Omental fat pad (tissue), 4 donors: ENCODE data around the gene CCDC85C. TPM values are rescaled to one million over a fixed set of nuclear protein-coding genes. Genes with fewer than 3 reads are reported as not detected.

ENCODE experiments used
- ATAC-seq: fragments of 150-250 bp; one replicate; pipeline ENCODE4 v1.9.1; 2016; ENCODE audit warnings: mild to moderate bottlenecking, moderate library complexity; ENCODE audit not compliant: low FRiP score
- DNase-seq: peaks from one replicate; pipeline ENCODE4 v3.0.0-alpha.2; 2019; ENCODE audit warnings: low spot score
- CTCF ChIP-seq, 3 donors: fragments of 450-650 bp; IDR thresholded peaks; one replicate each; pipeline ENCODE4 v1.5.1; 2016 to 2017; ENCODE audit warnings: antibody characterized with exemption in 3 of 3, mild to moderate bottlenecking in 3 of 3, moderate library complexity in 2 of 3
- total RNA-seq, 4 donors: library from RNA; depleted of rRNA; stranded (reverse); fragments of >200 nt; gene quantifications; one replicate each; pipeline ENCODE4 v1.1.0, GENCODE V29; 2016

The CCDC85C gene
- total RNA-seq, 4 donors from 2014 or later: 3.3 to 17.7 (median 8.3) TPM

- DNase-seq: no peak
- ATAC-seq: no peak
- TF ChIP-seq CTCF (IDR thresholded peaks at IDR 0.05): no peak
These were observed 63.6 kb downstream of the CCDC85C start for GRCh38 chr14:99540196-99541032.

GRCh38 chr14:99539491-99539890 is 64.5 kb downstream of the CCDC85C start:
- no peak for ATAC-seq
- no peak for DNase-seq
- no peak for TF ChIP-seq CTCF (IDR thresholded peaks at IDR 0.05)

- ATAC-seq (no peak), DNase-seq (no peak)
- TF ChIP-seq CTCF (IDR thresholded peaks at IDR 0.05): no peak
These were observed 65.3 kb downstream of the CCDC85C start for GRCh38 chr14:99538733-99539132.

GRCh38 chr14:99538275-99538674 is 65.7 kb downstream of the CCDC85C start:
- ATAC-seq (no peak), DNase-seq (no peak)
- TF ChIP-seq CTCF (IDR thresholded peaks at IDR 0.05): no peak

GRCh38 chr14:99537399-99537798 is 66.6 kb downstream of the CCDC85C start:
- ATAC-seq (peak; percentile 69), DNase-seq (no peak)
- no peak for TF ChIP-seq CTCF (IDR thresholded peaks at IDR 0.05)

GRCh38 chr14:99535908-99536778 is 67.9 kb downstream of the CCDC85C start:
- ATAC-seq (no peak), DNase-seq (no peak)
- TF ChIP-seq CTCF (IDR thresholded peaks at IDR 0.05): no peak
